Choroid plexus epithelial cell (primary cell): ENCODE data around the gene GHSR.

Experiments used
- DNase-seq: peaks from one replicate; pipeline ENCODE4 v3.0.0-alpha.2; 2010; ENCODE audit warnings: low read depth
- H3K4me3 ChIP-seq: 2 replicates; pipeline ENCODE4 v1.5.1; 2011; ENCODE audit warnings: low read depth, mild to moderate bottlenecking, control low read depth, low read length, moderate library complexity
- TF ChIP-seq, protein P1 (sequence below): conservative IDR thresholded peaks from 2 replicates; pipeline ENCODE4 v1.5.1; 2011; ENCODE audit warnings: low read depth, mild to moderate bottlenecking, control low read depth, inconsistent platforms, low read length, moderate library complexity

The GHSR gene

DNA sequence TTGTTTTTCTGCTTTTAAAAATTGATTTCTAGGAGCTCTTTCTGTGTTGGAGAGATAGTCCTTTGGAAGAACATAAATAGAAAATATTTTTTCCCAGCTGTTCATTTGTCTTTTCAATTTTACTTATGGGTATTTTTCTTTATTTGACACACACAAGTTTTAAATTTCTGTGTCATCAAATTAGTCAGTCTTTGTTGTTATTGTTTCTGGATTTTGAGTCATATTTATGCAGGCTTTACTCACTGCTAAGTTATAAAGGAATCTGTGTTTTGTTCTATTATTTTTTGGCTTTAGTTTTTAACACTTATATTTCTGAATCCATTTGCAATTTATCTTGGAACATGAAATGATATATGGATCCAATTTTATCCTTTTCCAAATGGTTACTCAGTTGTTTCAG lies 5.9 kb upstream of the GHSR start:
- TF ChIP-seq, protein P1, sequence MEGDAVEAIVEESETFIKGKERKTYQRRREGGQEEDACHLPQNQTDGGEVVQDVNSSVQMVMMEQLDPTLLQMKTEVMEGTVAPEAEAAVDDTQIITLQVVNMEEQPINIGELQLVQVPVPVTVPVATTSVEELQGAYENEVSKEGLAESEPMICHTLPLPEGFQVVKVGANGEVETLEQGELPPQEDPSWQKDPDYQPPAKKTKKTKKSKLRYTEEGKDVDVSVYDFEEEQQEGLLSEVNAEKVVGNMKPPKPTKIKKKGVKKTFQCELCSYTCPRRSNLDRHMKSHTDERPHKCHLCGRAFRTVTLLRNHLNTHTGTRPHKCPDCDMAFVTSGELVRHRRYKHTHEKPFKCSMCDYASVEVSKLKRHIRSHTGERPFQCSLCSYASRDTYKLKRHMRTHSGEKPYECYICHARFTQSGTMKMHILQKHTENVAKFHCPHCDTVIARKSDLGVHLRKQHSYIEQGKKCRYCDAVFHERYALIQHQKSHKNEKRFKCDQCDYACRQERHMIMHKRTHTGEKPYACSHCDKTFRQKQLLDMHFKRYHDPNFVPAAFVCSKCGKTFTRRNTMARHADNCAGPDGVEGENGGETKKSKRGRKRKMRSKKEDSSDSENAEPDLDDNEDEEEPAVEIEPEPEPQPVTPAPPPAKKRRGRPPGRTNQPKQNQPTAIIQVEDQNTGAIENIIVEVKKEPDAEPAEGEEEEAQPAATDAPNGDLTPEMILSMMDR, result no peak

GRCh38 chr3:172449466-172450149 lies 1.4 kb upstream of the GHSR start:
- TF ChIP-seq, protein P1, result no peak
- DNase-seq, result peak; percentile 37
- no peak overlapping the region for H3K4me3 ChIP-seq

More for the DNA sequence above, 5.9 kb upstream of the GHSR start:
- no peak overlapping the region for H3K4me3 ChIP-seq
- no peak for DNase-seq

DNA sequence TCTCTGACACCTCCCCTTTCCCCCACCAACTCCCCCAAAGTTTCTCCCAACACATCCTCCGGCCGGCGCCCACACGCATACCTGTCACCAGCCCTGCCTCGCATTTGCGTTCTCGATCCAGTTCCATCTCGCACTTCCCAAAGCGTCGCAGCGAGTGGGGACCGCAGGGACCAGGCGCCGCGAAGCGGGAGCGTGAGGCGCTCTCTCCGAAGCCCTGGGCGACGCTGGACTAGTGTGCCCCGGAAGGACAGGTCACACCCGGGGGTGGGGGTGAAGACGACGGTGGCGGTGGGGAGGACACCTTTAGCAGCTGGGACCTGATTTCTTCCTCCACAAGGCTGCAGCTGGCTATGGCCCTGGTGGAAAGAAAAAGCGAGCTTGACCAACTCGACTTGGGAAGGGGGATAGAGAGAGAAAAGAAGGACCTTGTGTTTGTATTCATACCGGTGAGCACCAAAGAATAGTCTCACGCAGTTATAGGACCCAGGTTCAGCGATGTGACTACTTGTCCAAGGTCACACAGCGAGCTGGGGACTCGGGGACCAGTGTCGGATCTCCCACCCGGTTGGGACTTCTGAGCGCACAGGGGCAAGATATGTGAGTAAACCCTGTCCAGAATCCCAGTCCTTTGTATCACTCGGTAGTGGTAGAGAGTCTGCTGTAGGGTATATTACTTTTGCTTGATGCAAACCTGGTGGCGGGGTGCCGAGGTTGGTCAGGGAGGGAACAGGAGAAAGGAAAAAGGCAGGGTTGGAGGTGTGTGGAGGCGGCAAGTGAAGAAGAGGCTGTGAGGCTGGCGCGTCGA lies 607 bp upstream of the GHSR start:
- no peak for DNase-seq
- TF ChIP-seq, protein P1, result no peak
- no peak overlapping the region for H3K4me3 ChIP-seq

DNA sequence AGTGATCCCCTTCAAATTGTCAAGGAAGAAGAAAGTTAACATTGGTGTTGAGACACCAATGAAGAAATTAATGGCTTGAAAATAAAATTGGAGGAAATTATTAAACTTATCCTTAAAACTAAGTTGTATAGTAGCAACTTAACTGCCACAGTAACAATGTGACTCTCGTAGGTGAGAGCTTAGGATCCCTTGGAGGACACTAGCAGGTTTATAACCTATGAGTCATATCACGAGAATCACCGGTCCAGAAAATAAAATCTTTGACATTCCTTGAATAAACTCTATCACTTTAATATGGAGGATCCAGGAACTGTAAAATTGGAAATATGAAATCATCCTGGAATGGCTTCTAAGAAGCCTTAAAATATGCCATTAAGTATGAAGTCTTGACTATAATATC lies 2.1 kb downstream of the GHSR start:
- TF ChIP-seq, protein P1, result no peak
- H3K4me3 ChIP-seq, result no peak overlapping the region
- DNase-seq, result no peak

DNA sequence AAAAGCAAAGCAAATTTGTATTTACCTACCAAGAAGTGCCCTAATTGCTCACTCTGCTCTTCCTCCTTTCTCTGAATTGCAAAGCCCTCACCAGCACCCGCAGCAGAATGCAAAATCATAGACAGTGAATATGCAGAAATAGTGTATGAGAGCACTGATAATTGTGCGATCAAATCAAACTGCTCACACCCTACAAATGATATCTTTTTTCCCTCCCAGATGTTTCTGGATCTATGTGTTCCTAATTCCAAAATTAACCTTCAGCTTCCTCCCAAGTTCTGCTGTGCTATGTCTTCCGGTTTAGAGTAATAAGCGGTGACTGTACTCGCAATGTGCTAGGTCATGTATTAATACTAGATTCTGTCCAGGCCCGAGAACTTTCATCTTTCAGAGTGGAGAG lies 3.4 kb downstream of the GHSR start:
- TF ChIP-seq, protein P1, result no peak
- no peak overlapping the region for H3K4me3 ChIP-seq
- no peak for DNase-seq

GRCh38 chr3:172442606-172443005 lies 5.7 kb downstream of the GHSR start:
- no peak for DNase-seq
- no peak overlapping the region for H3K4me3 ChIP-seq
- TF ChIP-seq, protein P1, result no peak
